HEK293 (cell line): ENCODE data around the gene ARMH4.

ENCODE experiments used
- ATF2 ChIP-seq: fragments of 450-650 bp; formaldehyde crosslinking; IDR thresholded peaks from 2 replicates; pipeline ENCODE4 v1.5.1; 2016; ENCODE audit warnings: missing biosample characterization, missing genetic modification characterization, low read depth
- CTCF ChIP-seq: fragments of 450-650 bp; formaldehyde crosslinking; IDR thresholded peaks from 2 replicates; pipeline ENCODE4 v1.5.1; 2016; ENCODE audit warnings: missing biosample characterization, missing genetic modification characterization
- INSM2 ChIP-seq: fragments of 450-650 bp; formaldehyde crosslinking; IDR thresholded peaks from 2 replicates; pipeline ENCODE4 v1.5.1; 2016; ENCODE audit warnings: missing biosample characterization, missing genetic modification characterization
- KLF10 ChIP-seq: fragments of 450-650 bp; IDR thresholded peaks from 2 replicates; pipeline ENCODE4 v1.5.1; 2018; ENCODE audit warnings: missing biosample characterization, mild to moderate bottlenecking, missing genetic modification characterization
- MZF1 ChIP-seq: fragments of 450-650 bp; formaldehyde crosslinking; IDR thresholded peaks from 2 replicates; pipeline ENCODE4 v1.5.1; 2017; ENCODE audit warnings: missing biosample characterization, missing genetic modification characterization, borderline replicate concordance
- PRDM10 ChIP-seq: fragments of 450-650 bp; formaldehyde crosslinking; IDR thresholded peaks from 2 replicates; pipeline ENCODE4 v1.5.1; 2016; ENCODE audit warnings: missing biosample characterization, missing genetic modification characterization
- SCRT2 ChIP-seq: fragments of 450-650 bp; formaldehyde crosslinking; IDR thresholded peaks from 2 replicates; pipeline ENCODE4 v1.5.1; 2016; ENCODE audit warnings: missing biosample characterization, missing genetic modification characterization
- ZBTB1 ChIP-seq: fragments of 450-650 bp; formaldehyde crosslinking; IDR thresholded peaks from 2 replicates; pipeline ENCODE4 v1.5.1; 2016; ENCODE audit warnings: missing biosample characterization, missing genetic modification characterization
- ZBTB44 ChIP-seq: fragments of 450-650 bp; IDR thresholded peaks from 2 replicates; pipeline ENCODE4 v1.5.1; 2018; ENCODE audit warnings: missing biosample characterization, mild to moderate bottlenecking, missing genetic modification characterization
- ZEB2 ChIP-seq: fragments of 450-650 bp; formaldehyde crosslinking; IDR thresholded peaks from 2 replicates; pipeline ENCODE4 v1.5.1; 2016; ENCODE audit warnings: missing biosample characterization, missing genetic modification characterization
- ZNF184 ChIP-seq: fragments of 450-650 bp; IDR thresholded peaks from 2 replicates; pipeline ENCODE4 v1.5.1; 2018; ENCODE audit warnings: missing biosample characterization, mild to moderate bottlenecking, missing genetic modification characterization
- ZNF24 ChIP-seq: fragments of 450-650 bp; formaldehyde crosslinking; IDR thresholded peaks from 2 replicates; pipeline ENCODE4 v1.5.1; 2016; ENCODE audit warnings: missing biosample characterization, missing genetic modification characterization
- ZNF670 ChIP-seq: fragments of 450-650 bp; formaldehyde crosslinking; IDR thresholded peaks from 2 replicates; pipeline ENCODE4 v1.5.1; 2016; ENCODE audit warnings: missing biosample characterization, missing genetic modification characterization, low read depth

GRCh38 chr14:58082491-58083098, 69.4 kb downstream of the ARMH4 start:
- TF ChIP-seq MZF1 (tag by site-specific recombination) = no peak
- TF ChIP-seq INSM2 = no peak
- TF ChIP-seq ZEB2 (tag by site-specific recombination) = no peak
- TF ChIP-seq SCRT2 (tag by site-specific recombination) = no peak
- TF ChIP-seq KLF10 (tag by site-specific recombination) = no peak
- TF ChIP-seq CTCF (tag by site-specific recombination) = no peak
- no peak for TF ChIP-seq ZNF24 (tag by site-specific recombination)
- no peak for TF ChIP-seq ZNF670 (tag by site-specific recombination)
- no peak for TF ChIP-seq ATF2
- TF ChIP-seq ZBTB1 = no peak
- no peak for TF ChIP-seq ZBTB44
- no peak for TF ChIP-seq PRDM10 (tag by site-specific recombination)
- TF ChIP-seq ZNF184 (tag by site-specific recombination) = no peak
